Embryonic facial prominence (tissue), 1 donor: ENCODE data around the gene HMCN2.

ENCODE experiments used
- DNase-seq: peaks from one replicate; pipeline ENCODE4 v3.0.0-alpha.2; 2016; ENCODE audit errors: extremely low spot score

HMCN2 gene

GRCh38 chr9:130466537-130467217, 201.1 kb downstream of the HMCN2 start:
- DNase-seq = no peak

GRCh38 chr9:130467316-130467715, 201.8 kb downstream of the HMCN2 start:
- DNase-seq = no peak

- no peak for DNase-seq
Observed at GRCh38 chr9:130468566-130468965, 203.0 kb downstream of the HMCN2 start.

- no peak for DNase-seq
Observed at GRCh38 chr9:130470269-130470668, 204.7 kb downstream of the HMCN2 start.

- no peak for DNase-seq
Observed at GRCh38 chr9:130470950-130471349, 205.4 kb downstream of the HMCN2 start.

- DNase-seq = no peak
Observed at GRCh38 chr9:130471411-130472183, 206.0 kb downstream of the HMCN2 start.

- no peak for DNase-seq
Observed at GRCh38 chr9:130472184-130472705, 206.7 kb downstream of the HMCN2 start.

- DNase-seq = no peak
Observed at GRCh38 chr9:130473009-130473408, 207.4 kb downstream of the HMCN2 start.

- DNase-seq = no peak
Observed at GRCh38 chr9:130473566-130473965, 208.0 kb downstream of the HMCN2 start.

- DNase-seq = no peak
Observed at GRCh38 chr9:130474106-130474505, 208.5 kb downstream of the HMCN2 start.

GRCh38 chr9:130476151-130476730, 210.7 kb downstream of the HMCN2 start:
- no peak for DNase-seq

GRCh38 chr9:130477564-130477963, 212.0 kb downstream of the HMCN2 start:
- no peak for DNase-seq

GRCh38 chr9:130478152-130478551, 212.6 kb downstream of the HMCN2 start:
- DNase-seq = no peak

GRCh38 chr9:130478736-130479575, 213.4 kb downstream of the HMCN2 start:
- no peak for DNase-seq

- DNase-seq = no peak
Observed at GRCh38 chr9:130479587-130479986, 214.0 kb downstream of the HMCN2 start.

- DNase-seq = no peak
Observed at GRCh38 chr9:130480673-130481072, 215.1 kb downstream of the HMCN2 start.

GRCh38 chr9:130482463-130482862, 216.9 kb downstream of the HMCN2 start:
- no peak for DNase-seq

GRCh38 chr9:130483371-130483971, 217.9 kb downstream of the HMCN2 start:
- DNase-seq = no peak
